Uterus (tissue), 4 donors: ENCODE results near the gene ADM2. TPM values are rescaled to one million over a fixed set of nuclear protein-coding genes. Genes with fewer than 3 reads are reported as not detected.

ENCODE experiments used
- DNase-seq, 2 donors: peaks; one replicate each; pipeline ENCODE4 v3.0.0-alpha.2; 2019 to 2020
- H3K27ac ChIP-seq, 2 donors: fragments of 200-600 bp; sonication (generic); 1 replicate in 1 of 2; 2 replicates in 1 of 2; pipeline ENCODE4 v1.5.1; 2016 to 2018
- H3K27me3 ChIP-seq, 2 donors: fragments of 200-600 bp; sonication (generic); one replicate each; pipeline ENCODE4 v1.5.1; 2018 to 2019; ENCODE audit warnings: control low read depth in 1 of 2
- H3K36me3 ChIP-seq, 2 donors: fragments of 200-600 bp; sonication (generic); one replicate each; pipeline ENCODE4 v1.5.1; 2019; ENCODE audit warnings: control low read depth in 1 of 2
- H3K4me1 ChIP-seq, 2 donors: fragments of 200-600 bp; sonication (generic); one replicate each; pipeline ENCODE4 v1.5.1; 2018 to 2019; ENCODE audit warnings: control low read depth in 1 of 2
- H3K4me3 ChIP-seq, 2 donors: fragments of 200-600 bp; sonication (generic); 1 replicate in 1 of 2; 2 replicates in 1 of 2; pipeline ENCODE4 v1.5.1; 2018 to 2019; ENCODE audit warnings: mild to moderate bottlenecking in 1 of 2
- H3K9me3 ChIP-seq, 2 donors: fragments of 200-600 bp; sonication (generic); one replicate each; pipeline ENCODE4 v1.5.1; 2019; ENCODE audit warnings: control low read depth in 1 of 2
- CTCF ChIP-seq, 4 experiments: fragments of 200-600 bp in 2 of 4; fragments of 450-650 bp in 2 of 4; sonication (generic) in 2 of 4; IDR thresholded peaks; one replicate each; pipeline ENCODE4 v1.5.1; 2016 to 2019; ENCODE audit warnings: antibody characterized with exemption in 4 of 4, mild to moderate bottlenecking in 2 of 4, moderate library complexity in 1 of 4
- POLR2A ChIP-seq, 2 donors: fragments of 450-650 bp; IDR thresholded peaks; one replicate each; pipeline ENCODE4 v1.6.1; 2016; ENCODE audit warnings: antibody characterized with exemption in 2 of 2, mild to moderate bottlenecking in 1 of 2, moderate library complexity in 1 of 2
- intact Hi-C: fragments of 100-400 bp; cut with DNase I; formaldehyde crosslinking; loops from one replicate; pipeline ENCODE4 v1.15.1; 2023; ENCODE audit warnings: low total_unique reads
- total RNA-seq, 4 donors: library from RNA; depleted of rRNA in 3 of 4; stranded (reverse); fragments of >200 nt in 3 of 4; gene quantifications; one replicate each; pipeline versions ENCODE4 v1.1.0 to v1.2.4, GENCODE V29; 2014 to 2023
- donor health status: DM: yes; HTN: yes; CAD: no.

ADM2 gene
- total RNA-seq, 4 donors from 2014 or later, result 0.14 to 0.95 TPM; not detected in 2

GRCh38 chr22:50530580-50530876 lies 49.2 kb downstream of the ADM2 start:
- intact Hi-C loops, result no loop called here
- TF ChIP-seq POLR2A (IDR thresholded peaks at IDR 0.05) (no peak), CTCF (IDR thresholded peaks at IDR 0.05) (no peak)
- Histone ChIP-seq H3K27ac (peak overlapping the region; percentile 77 to 85), H3K4me1 (peaks cover 0 to 11% of the 10 kb centered on the region in 2 donors), H3K9me3 (no peaks in the 10 kb centered on the region), H3K27me3 (peaks cover 4 to 24% of the 10 kb centered on the region in 2 donors), H3K4me3 (peak overlapping the region; percentile 39 to 40), H3K36me3 (no peaks in the 10 kb centered on the region)
- DNase-seq, result peak in 1 of 2 donors; percentile 43

GRCh38 chr22:50530877-50531545 lies 49.7 kb downstream of the ADM2 start:
- DNase-seq, result peak; percentile 70 to 82
- TF ChIP-seq POLR2A (IDR thresholded peaks at IDR 0.05) (peak; percentile 63 to 64), CTCF (IDR thresholded peaks at IDR 0.05) (no peak)
- intact Hi-C loops, result no loop called here
- Histone ChIP-seq H3K4me3 (peak overlapping the region; percentile 39 to 40), H3K9me3 (no peaks in the 10 kb centered on the region), H3K36me3 (no peaks in the 10 kb centered on the region), H3K4me1 (peaks cover 0 to 11% of the 10 kb centered on the region in 2 donors), H3K27ac (peak overlapping the region; percentile 77 to 85), H3K27me3 (peaks cover 4 to 24% of the 10 kb centered on the region in 2 donors)

GRCh38 chr22:50531546-50531961 lies 50.2 kb downstream of the ADM2 start:
- peak in 1 of 2 donors; percentile 45 for DNase-seq
- peaks cover 4 to 24% of the 10 kb centered on the region in 2 donors for H3K27me3 ChIP-seq

GRCh38 chr22:50531962-50532674 lies 50.8 kb downstream of the ADM2 start:
- no peaks in the 10 kb centered on the region for H3K9me3 ChIP-seq
- peak overlapping the region; percentile 77 to 85 for H3K27ac ChIP-seq
- peak overlapping the region; percentile 39 to 40 for H3K4me3 ChIP-seq
- H3K4me1 ChIP-seq, result peaks cover 0 to 11% of the 10 kb centered on the region in 2 donors
- intact Hi-C loops, result no loop called here
- TF ChIP-seq CTCF (IDR thresholded peaks at IDR 0.05), result no peak
- TF ChIP-seq POLR2A (IDR thresholded peaks at IDR 0.05), result peak in 1 of 2 donors; percentile 46
- peak; percentile 66 to 72 for DNase-seq
- peaks cover 4 to 24% of the 10 kb centered on the region in 2 donors for H3K27me3 ChIP-seq
- H3K36me3 ChIP-seq, result no peaks in the 10 kb centered on the region

More at GRCh38 chr22:50531546-50531961, 50.2 kb downstream of the ADM2 start:
- Histone ChIP-seq H3K36me3 (no peaks in the 10 kb centered on the region), H3K4me1 (peaks cover 0 to 11% of the 10 kb centered on the region in 2 donors), H3K9me3 (no peaks in the 10 kb centered on the region), H3K4me3 (peak overlapping the region; percentile 39 to 40), H3K27ac (peak overlapping the region; percentile 77 to 85)
- no peak for TF ChIP-seq POLR2A (IDR thresholded peaks at IDR 0.05)
- no peak for TF ChIP-seq CTCF (IDR thresholded peaks at IDR 0.05)
- intact Hi-C loops, result no loop called here
